Left ventricle myocardium superior (tissue), 1 donor: ENCODE data around the gene ZNF616. TPM values are rescaled to one million over a fixed set of nuclear protein-coding genes. Genes with fewer than 3 reads are reported as not detected.

ENCODE experiments used
- ATAC-seq: fragments of 200-7000 bp; cut with Tn5 transposase; one replicate; pipeline ENCODE4 v1.9.1; 2020; ENCODE audit warnings: mild to moderate bottlenecking, moderate library complexity
- DNase-seq: peaks from one replicate; pipeline ENCODE4 v3.0.0-alpha.2; 2020
- intact Hi-C: fragments of 100-400 bp; cut with micrococcal nuclease; formaldehyde crosslinking; loops from one replicate; pipeline ENCODE4 v1.11.0; 2022
- long read RNA-seq: library from polyadenylated mRNA; unstranded; transcript quantifications from one replicate; pipeline ENCODE4 v2.0.0, GENCODE V29; 2021
- total RNA-seq: library from RNA; stranded (reverse); fragmentation: NEBNext Ultra II Directional; extraction: Animal tissue kit (Norgen Biotek cat#: 25700); gene quantifications from one replicate; pipeline ENCODE4 v1.2.1, GENCODE V29; 2021
- donor health status: DM: no; HTN: yes; CAD: no; lungs with severe emphysema.

The ZNF616 gene
- 5.5 TPM for total RNA-seq
- long read RNA-seq, full-length matches to known transcripts = 5 of 5 reads
- long read RNA-seq, partial matches to known transcripts = 0 of 5 reads
- long read RNA-seq, other reads (novel, unspliced or antisense) = 0 of 5 reads

DNA sequence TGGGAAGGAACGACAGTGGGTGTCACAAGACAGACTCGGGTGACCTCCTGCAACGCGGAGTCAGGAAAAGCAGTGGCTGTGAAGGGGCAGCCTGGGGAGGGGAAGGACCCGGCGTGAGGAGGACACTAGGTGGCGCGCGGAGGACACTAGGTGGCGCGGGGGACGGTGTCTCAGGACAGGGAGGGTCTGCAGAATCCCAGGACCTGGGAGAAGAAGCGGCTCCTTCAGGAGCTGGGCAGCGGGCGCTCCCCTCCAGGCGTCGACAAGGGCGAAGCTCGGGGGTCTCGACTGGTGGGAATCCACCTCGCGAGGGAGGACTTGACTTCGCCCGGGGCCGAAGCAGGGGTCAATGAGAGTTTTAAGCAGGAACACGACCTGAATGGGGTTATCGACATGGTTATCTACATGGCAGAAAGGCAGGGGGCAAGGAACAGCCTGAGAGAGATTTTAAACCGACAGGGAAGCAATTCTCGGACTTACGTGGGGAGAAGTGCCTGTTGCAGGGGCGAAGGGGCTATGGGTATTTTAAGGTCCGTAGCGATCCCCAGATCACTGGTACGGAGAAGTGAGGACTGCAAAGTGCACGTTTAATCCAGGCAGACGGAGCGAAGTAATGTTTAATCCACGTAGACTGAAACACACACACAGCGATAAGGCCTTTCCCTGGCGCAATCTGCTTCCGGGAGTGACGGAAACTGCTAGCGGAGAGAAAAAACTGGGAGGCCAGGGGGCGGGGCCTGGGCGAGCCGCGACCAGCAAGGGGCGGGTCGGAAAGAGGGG, at the start of gene ZNF616:
Gene ZNF616 (minus strand): TSS at position 687 of the 780 bp plus-strand sequence. CDS start 9,426 bp downstream, outside the sequence.
- DNase-seq (peak; percentile 98), ATAC-seq (peak; percentile 97)
- intact Hi-C loops = loop anchor here (2.0 kb wide), 1 partner anchor 97 kb away; no protein-coding TSS in a partner anchor

DNA sequence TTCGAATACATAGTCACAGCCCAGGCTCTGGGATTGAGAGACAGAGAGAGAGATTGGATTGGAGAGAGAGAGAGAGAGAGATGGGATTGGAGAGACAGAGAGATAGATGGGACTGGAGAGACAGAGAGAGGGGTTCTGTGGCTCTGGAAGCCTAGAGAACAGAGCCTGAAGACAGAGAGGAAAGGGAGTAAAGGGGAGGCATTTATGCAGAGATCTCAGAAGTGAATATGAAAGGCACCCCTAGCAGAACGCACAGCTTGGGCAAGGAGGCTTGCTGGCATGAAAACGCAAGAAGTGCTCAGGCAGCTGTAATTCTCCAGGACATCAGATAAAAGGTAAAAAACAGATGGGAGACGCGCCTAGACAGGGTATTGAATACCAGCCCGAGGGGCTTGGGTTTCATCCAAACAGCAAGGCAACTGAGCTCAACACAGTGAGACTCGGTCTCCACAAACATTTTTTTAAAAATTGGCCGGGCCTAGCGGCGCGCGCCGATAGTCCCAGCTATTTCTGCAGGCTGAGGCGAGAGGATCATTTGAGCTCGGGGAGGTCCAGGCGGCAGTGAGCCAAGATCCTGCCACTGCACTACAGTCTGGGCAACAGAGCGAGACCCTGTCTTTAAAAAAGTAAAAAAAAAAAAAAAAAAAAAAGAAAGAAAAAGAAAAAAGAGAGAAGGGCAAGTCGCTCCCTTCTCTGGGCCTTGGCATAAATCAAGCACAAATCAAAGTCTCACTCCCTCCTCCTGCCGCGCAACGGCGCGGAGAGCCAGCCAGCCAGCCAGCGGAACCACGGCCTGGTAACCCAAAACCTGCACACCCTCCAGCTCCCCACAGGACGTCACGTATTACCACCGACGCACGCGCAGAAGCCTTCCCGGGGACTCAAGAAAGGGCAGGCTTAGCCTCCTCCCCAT, 49.3 kb upstream of the ZNF616 start:
- ATAC-seq (peak; percentile 31), DNase-seq (peak; percentile 99)
- intact Hi-C loops = no loop called here

DNA sequence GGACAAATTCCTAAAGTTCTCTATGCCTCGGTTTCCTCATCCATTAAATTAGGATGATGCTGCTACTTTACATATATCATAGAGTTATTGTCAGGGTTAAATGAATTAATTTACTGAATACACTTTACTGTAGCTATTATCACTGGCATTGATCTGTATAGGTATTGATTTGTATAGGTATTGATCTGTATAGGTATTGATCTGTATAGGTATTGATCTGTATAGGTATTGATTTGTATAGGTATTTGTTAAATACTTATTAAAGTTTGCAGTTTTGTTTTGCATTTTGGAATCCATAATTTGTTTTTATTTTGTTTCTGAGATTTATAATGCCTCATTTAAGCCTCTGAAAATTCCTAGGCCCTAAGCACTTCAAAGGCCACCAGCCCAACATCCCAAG, 47.7 kb upstream of the ZNF616 start:
- ATAC-seq = no peak
- no peak for DNase-seq
- intact Hi-C loops = no loop called here

DNA sequence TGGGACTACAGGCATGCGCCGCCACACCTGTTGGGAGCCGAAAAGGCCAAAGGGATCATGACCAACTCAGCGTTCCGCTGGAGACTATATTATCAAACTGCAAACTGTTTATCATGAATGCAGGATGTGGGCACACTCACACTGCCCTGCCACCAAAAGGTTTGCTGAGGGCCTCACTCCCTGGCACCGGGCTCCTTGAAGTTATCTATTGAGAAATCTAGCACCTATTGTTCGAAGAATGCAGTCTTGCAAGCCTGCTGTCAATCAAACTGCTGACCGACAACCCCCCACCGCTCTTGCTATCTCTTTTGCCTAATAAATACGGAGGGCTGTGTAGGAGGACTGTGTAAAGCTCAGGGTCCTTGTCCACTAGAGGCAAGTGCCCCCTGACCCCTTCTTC, 36.8 kb upstream of the ZNF616 start:
- DNase-seq (no peak), ATAC-seq (no peak)
- intact Hi-C loops = no loop called here

DNA sequence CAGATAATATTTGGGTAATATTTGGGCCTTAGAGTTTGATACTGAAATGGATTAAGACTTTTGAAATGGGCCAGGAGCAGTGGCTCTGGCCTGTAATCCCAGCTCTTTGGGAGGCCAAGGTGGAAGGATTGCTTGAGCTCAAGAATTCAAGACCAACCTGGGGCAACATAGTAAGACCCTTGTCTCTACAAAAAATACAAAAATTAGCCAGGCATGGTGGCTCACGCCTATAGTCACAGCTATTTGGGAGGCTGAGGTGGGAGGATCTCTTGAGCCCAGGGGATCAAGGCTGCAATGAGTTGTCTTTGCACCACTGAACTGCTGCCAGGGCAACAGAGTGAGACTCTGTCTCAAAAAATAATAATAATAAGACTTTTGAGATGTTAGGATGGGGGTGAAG, 32.6 kb upstream of the ZNF616 start:
- intact Hi-C loops = no loop called here
- DNase-seq = no peak
- ATAC-seq = no peak

DNA sequence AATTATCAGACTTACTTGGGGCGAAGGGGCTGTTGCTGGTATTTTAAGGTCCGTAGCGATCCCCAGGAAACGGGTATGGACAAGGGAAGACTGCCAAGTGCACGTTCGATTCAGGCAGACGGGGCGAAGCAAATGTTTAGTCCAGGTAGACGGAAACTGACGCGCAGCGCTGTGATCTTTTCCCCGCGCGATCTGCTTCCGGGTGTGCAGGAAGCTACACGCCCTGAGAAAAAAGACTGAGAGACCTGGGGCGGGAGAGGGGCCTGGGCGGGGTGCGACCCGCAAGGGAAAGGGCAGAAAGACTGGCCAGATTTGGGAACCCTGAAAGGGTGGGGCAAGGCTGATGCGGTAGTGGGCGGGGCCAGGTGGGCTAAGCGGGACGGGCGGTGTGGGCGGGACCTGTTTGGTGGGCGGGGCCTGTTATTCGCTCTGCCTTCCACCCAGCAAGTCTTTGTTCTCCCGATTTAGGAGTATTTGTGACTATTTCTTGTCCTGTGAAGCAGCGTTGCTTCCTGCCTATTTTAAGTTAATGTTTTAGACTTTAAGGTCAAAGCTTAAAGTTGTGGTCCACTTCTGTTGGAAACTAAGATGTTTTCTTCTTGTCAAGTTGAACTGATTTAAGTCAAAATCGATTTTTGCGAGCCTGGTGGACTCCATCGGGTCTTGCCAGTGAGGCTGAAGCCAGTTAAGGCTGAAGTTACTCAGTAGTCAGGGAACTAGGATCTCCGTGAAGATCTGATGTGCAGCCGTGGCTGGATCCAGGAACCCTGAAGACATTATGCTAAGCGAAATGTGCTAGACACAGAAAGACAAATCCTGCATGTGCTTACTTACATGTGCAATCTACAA, 31.8 kb upstream of the ZNF616 start, which contains the start of gene ZNF836:
Gene ZNF836 (minus strand): TSS at position 301 of the 849 bp plus-strand sequence. CDS start 3,549 bp downstream, outside the sequence.
- DNase-seq = peak; percentile 93
- intact Hi-C loops = no loop called here
- peak; percentile 99 for ATAC-seq

DNA sequence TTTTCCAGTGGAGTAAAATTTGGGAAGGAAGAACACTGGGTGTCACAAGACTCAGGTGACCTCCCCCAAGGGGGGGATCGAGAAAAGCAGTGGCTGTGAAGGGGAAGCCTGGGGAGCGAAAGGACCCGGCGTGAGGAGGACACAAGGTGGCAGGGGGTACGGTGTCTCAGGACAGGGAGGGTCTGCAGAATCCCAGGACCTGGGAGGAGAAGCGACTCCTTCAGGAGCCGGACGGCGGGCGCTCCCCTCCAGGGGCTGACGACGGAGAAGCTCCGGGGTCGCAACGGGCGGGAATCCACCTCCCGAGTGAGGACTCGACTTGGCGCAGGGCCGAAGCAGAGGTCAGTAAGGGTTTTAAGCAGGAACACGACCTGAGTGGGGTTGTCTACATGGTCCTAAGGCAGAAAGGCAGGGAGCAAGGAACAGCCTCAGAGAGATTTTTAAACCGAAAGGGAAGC, 31.2 kb upstream of the ZNF616 start:
- ATAC-seq (peak; percentile 48), DNase-seq (peak; percentile 52)
- intact Hi-C loops = no loop called here

DNA sequence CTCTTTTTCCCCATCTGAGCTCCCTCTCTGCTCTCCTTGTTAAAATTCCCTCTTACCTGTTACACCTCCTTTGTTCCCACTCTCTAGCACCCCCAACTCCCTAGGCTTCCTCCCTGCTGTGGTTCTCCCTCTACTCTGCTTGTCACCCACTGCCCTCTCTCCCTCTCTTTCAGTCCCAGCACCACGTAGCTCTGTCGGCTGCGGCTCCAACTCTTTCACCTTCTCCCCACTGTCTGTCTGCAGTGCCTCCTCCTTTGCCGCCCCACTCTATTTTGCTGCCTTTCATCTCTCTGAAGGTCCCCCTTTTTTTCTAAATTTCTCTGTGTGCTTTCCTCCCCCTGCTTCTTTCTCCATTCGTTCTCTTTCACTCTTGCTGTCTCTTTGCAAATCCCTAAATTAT, 30.6 kb upstream of the ZNF616 start:
- intact Hi-C loops = no loop called here
- peak; percentile 41 for ATAC-seq
- no peak for DNase-seq

DNA sequence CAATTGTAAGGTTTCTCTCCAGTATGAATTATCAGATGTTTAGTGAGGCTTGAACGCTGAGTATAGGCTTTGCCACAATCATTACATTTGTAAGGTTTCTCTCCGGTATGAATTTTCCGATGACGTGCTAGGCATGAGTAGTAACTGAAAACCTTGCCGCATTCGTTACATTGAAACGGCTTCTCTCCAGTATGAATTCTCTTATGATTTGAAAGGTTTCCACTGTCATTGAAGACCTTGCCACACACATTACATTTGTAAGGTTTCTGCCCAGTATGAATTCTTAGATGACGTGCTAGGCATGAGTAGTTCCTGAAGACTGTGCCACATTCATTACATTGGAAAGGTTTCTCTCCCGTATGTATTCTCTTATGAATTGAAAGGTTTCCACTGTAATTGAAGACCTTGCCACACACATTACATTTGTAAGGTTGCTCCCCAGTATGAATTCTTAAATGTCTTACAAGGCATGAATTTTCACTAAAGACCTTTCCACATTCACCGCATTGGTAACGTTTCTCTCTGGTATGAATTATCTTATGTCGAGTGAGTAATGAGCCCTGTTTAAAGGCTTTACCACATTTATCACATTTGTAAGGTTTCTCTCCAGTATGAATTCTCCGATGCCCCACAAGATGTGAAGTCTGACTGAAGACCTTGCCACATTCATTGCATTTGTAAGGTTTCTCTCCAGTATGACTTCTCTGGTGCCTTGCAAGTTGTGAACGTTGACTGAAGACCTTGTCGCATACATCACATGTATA, 16.0 kb upstream of the ZNF616 start:
- DNase-seq = no peak
- ATAC-seq = no peak
- intact Hi-C loops = no loop called here

DNA sequence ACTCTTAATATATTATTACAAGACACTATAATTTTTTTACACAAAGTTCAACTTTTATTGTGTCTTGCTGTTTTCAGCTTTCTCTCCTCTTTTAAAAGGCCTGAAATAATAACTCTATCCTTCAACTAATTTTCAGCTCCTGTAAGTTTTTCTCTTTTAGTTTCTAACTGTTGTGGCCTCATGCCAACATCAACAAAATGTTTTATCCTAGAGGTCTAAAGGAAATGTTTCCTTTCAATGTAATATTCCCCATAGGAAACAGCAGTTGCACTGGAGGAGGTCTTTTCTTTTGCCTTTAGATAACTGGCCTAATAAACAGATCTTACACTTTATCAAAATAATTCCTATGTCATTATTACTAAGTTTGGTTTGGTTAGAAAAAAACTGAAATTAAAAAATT, 8.5 kb upstream of the ZNF616 start:
- DNase-seq = no peak
- intact Hi-C loops = no loop called here
- no peak for ATAC-seq

DNA sequence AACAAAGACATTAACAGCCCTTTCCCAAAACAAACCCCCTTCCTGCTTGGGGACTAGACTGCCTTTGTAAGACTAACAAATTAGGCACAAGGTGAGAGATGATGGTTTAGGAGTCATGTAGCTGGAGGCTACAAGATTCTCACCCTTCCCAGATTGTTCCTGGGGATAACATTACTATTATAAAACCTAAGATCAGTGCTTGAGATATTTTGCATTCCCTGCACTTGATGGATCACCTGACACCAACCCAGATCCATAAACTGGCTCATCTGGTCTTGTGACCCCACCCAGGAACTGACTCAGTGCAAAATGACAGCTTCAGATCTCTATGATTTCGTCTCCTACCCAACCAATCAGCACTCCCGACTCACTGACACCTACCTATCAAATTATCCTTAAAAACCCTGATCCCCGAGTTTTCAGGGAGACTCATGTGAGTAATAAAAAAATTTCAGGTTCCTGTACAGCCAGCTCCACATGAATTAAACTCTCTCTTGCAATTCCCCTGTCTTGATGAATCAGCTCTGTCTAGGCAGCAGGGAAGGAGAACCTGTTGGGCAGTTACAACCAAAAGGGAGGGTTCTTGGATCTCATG, 2.4 kb upstream of the ZNF616 start:
- ATAC-seq (no peak), DNase-seq (no peak)
- intact Hi-C loops = no loop called here

DNA sequence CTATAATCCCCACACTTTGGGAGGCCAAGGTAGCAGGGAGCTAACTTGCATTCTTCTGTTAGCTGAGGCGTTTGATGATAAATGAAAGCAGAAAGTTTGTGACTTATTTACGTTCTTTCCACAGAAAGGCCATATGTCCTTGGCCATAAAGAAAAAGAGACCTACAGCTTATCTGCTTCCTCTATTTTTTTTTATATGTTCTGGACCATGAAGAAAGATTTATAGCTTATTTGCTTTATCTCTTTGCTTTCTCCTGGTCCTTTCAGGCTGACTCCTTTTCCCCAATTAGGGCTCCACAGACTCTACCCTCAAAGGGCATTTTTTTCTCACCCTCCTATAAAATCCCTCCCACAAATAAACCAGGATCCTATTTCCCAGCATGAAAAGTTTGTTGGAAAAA, 1.5 kb upstream of the ZNF616 start:
- no peak for ATAC-seq
- intact Hi-C loops = no loop called here
- no peak for DNase-seq

DNA sequence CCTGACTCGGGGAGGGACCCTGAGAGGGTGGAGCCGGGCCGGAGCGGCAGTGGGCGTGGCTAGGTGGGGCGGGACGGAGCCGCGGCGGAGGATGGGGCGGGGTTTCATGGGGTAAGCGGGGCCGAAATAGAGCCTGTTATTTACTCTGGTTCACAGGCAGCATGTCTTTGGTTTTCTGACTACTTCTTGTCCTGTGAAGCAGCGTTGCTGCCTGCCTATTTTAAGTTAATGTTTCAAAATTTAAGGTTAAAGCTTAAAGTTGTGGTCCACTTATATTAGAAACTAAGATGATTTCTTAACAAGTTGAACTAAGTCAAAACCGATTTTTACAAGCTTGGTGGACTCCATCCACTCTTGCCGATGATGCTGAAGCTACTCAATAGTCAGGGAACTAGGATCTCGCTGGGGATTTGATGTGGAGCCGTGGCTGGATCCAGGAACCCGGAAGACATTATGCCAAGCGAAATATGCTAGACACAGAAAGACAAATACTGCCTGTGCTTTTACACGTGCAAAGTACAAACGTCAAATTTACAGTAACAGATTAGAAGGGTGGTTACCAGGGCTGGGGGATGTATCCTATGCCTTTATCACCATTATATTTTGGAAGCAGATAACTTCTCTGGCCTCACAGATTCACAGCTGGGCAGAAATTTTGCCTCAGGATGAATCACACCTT, 433 bp upstream of the ZNF616 start:
- no peak for DNase-seq
- ATAC-seq = peak; percentile 99
- intact Hi-C loops = no loop called here

DNA sequence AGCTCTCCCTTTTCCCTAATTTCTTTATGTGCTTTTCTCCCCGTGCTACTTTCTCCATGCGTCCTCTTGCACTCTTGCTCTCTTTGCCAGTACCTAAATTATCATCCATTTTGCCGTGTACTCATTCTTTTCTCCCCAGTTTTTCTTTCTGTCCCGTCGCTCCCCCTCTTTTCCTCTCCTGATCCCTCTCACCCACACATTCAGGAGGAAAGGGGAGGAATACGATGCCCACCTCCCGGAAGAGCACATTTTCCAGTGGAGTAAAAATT, 821 bp downstream of the ZNF616 start:
- DNase-seq = no peak
- no peak for ATAC-seq
- intact Hi-C loops = loop anchor here (2.0 kb wide), 1 partner anchor 98 kb away; no protein-coding TSS in a partner anchor

DNA sequence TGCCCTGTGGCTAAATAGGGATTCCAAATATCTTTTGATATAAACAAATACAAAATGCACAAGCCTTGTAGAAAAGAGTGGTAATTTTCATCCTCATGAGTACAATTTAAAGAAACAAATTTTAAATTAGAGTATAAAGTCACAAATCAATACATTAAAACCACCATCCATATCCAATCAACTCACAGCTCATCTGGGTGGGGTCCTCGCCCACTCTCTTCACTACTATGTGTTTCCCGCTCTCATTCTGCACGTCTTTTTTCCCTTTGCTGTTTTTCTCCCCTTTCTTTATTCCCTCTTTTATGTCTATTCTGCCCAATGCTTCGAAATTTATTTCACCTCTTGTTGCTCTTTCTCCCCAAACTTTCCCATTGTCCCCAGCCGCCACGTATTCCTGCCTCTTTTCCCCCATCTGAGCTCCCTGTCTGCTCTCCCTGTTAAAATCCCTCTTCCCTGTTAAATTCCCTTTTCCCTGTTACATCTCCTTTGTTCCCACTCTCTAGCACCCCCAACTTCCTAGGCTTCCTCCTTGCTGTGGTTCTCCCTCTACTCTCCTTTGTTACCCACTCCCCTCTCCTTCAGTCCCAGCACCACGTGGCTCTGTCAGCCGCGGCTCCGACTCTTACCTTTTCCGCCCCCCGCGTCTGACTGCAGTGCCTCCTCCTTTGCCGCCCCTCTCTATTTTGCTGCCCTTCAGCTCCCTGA, 1.3 kb downstream of the ZNF616 start:
- intact Hi-C loops = loop anchor here (2.0 kb wide), 1 partner anchor 98 kb away; no protein-coding TSS in a partner anchor
- ATAC-seq (peak; percentile 22), DNase-seq (peak; percentile 37)

DNA sequence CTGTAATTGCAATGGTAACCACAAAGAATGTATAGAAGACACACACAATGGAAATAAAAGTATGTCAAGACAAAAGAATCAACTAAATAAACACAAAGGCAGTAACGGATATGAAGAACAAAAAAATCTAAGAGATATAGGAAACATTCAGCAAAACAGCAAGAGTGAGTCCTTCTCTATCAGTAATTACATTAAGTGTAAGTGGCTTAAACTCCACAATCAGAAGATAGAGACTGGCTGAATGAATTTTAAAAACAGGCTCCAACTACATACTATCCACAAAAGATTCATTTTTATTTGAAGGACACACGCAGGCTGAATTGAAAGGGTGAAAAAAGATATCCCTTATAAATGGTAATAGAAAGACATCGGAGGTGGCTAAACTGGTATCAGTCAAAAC, 19.5 kb downstream of the ZNF616 start:
- DNase-seq (no peak), ATAC-seq (no peak)
- intact Hi-C loops = no loop called here

DNA sequence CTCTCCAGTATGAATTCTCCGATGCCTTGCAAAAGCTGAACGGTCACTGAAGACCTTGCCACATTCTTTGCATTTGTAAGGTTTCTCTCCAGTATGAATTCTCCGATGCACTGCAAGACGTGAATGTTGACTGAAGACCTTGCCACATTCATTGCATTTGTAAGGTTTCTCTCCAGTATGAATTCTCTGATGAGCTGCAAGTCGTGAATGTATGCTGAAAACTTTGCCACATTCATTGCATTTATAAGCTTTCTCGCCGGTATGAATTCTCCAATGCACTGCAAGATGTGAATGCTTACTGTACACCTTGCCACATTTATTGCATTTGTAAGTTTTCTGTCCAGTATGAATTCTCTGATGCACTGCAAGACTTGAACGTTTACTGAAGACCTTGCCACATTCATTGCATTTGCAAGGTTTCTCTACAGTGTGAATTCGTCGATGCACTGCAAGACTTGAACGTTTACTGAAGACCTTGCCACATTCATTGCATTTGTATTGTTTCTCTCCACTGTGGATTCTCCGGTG, 24.1 kb downstream of the ZNF616 start:
- DNase-seq (no peak), ATAC-seq (no peak)
- intact Hi-C loops = no loop called here
